Measurements from ENCODE around the gene NDST4.

GRCh38 chr4:115126491-115126890 lies 13.1 kb upstream of the NDST4 start:
- TF ChIP-seq CTCF (IDR thresholded peaks at IDR 0.05) (no peak), ZFX (IDR thresholded peaks at IDR 0.05; ENCODE audit: borderline replicate concordance) (no peak)
